PC-3 (cell line): ENCODE measurements around the gene PLPPR5. TPM values are rescaled to one million over a fixed set of nuclear protein-coding genes. Genes with fewer than 3 reads are reported as not detected.
A peak's percentile ranks its signal among the peaks of the same experiment; 100 is the strongest.

Experiments
- ATAC-seq: fragments of 200-7000 bp; cut with Tn5 transposase; 2 replicates; pipeline ENCODE4 v1.9.1; 2020; ENCODE audit warnings: mild to moderate bottlenecking, moderate library complexity
- BruUV-seq: library from RNA; stranded (reverse); fragments of 400-500 nt; replicated peaks from 2 replicates; lab custom pipeline; 2021; lab: Mats Ljungman, UMichigan
- CTCF ChIA-PET: fragments of 300-600 bp; sonication (Branson Sonifier 250); formaldehyde crosslinking; loops from one replicate; lab custom pipeline; 2022; ENCODE audit warnings: antibody characterized with exemption; lab: Charles Lee
- POLR2A ChIA-PET: fragments of 300-600 bp; sonication (Branson Sonifier 250); formaldehyde crosslinking; loops from one replicate; lab custom pipeline; 2022; ENCODE audit warnings: antibody characterized with exemption; ENCODE audit not compliant: unreplicated experiment; lab: Charles Lee
- DNase-seq: peaks from one replicate; pipeline ENCODE4 v3.0.0-alpha.2; 2015
- H2AFZ ChIP-seq: fragments of 300-600 bp; sonication (generic); 2 replicates; pipeline ENCODE4 v1.6.0; 2016; ENCODE audit warnings: antibody characterized with exemption, low read length
- H3F3A ChIP-seq: fragments of 300-600 bp; sonication (generic); one replicate; pipeline ENCODE4 v1.6.0; 2017; ENCODE audit warnings: antibody characterized with exemption, low read length, control low read depth, mild to moderate bottlenecking; ENCODE audit not compliant: unreplicated experiment
- H3K27ac ChIP-seq: fragments of 300-600 bp; sonication (generic); 2 replicates; pipeline ENCODE4 v1.5.1; 2016; ENCODE audit warnings: mild to moderate bottlenecking, low read length
- H3K27me3 ChIP-seq: fragments of 300-600 bp; sonication (generic); 2 replicates; pipeline ENCODE4 v1.6.1; 2016; ENCODE audit warnings: low read length, mixed read lengths
- H3K36me3 ChIP-seq: fragments of 300-600 bp; sonication (generic); 2 replicates; pipeline ENCODE4 v1.6.1; 2016; ENCODE audit warnings: low read depth, mixed run types, low read length, mixed read lengths
- H3K4me1 ChIP-seq: fragments of 300-600 bp; sonication (generic); 2 replicates; pipeline ENCODE4 v1.5.1; 2016; ENCODE audit warnings: low read length; ENCODE audit not compliant: insufficient read depth
- H3K4me2 ChIP-seq: fragments of 300-600 bp; sonication (generic); 2 replicates; pipeline ENCODE4 v1.6.0; 2016; ENCODE audit warnings: low read length
- H3K4me3 ChIP-seq: fragments of 300-600 bp; sonication (generic); 2 replicates; pipeline ENCODE4 v1.5.1; 2016; ENCODE audit warnings: mild to moderate bottlenecking, low read length, mixed read lengths
- H3K79me2 ChIP-seq: fragments of 300-600 bp; sonication (generic); 2 replicates; pipeline ENCODE4 v1.6.1; 2017; ENCODE audit warnings: low read length, mixed read lengths
- H3K9ac ChIP-seq: fragments of 300-600 bp; sonication (generic); 2 replicates; pipeline ENCODE4 v1.6.0; 2016; ENCODE audit warnings: mild to moderate bottlenecking, low read length
- H3K9me2 ChIP-seq: fragments of 300-600 bp; sonication (generic); replicated peaks from 2 replicates; pipeline ENCODE4 v1.6.1; 2016; ENCODE audit warnings: mixed run types, low read length, mixed read lengths
- H3K9me3 ChIP-seq: fragments of 300-600 bp; sonication (generic); 2 replicates; pipeline ENCODE4 v1.6.1; 2016; ENCODE audit warnings: low read length, mixed read lengths
- H4K20me1 ChIP-seq: fragments of 300-600 bp; sonication (generic); 2 replicates; pipeline ENCODE4 v1.6.1; 2016; ENCODE audit warnings: low read length, mixed read lengths
- CTCF ChIP-seq: fragments of 300-600 bp; sonication (generic); conservative IDR thresholded peaks from 2 replicates; pipeline ENCODE4 v1.5.1; 2017; ENCODE audit warnings: antibody characterized with exemption, low read depth, mild to moderate bottlenecking, low read length
- EZH2 ChIP-seq: fragments of 300-600 bp; sonication (generic); IDR thresholded peaks from one replicate; pipeline ENCODE4 v1.6.1; 2017; ENCODE audit warnings: antibody characterized with exemption, mild to moderate bottlenecking, low read length; ENCODE audit not compliant: unreplicated experiment
- EZH2phosphoT487 ChIP-seq: fragments of 300-600 bp; sonication (generic); IDR thresholded peaks from 2 replicates; pipeline ENCODE4 v1.6.1; 2018; ENCODE audit warnings: mild to moderate bottlenecking, antibody characterized with exemption, low read length, borderline replicate concordance
- intact Hi-C: fragments of 100-400 bp; cut with micrococcal nuclease; formaldehyde crosslinking; loops from 2 replicates; pipeline ENCODE4 v1.9.0; 2023
- total RNA-seq: library from RNA; depleted of rRNA; stranded (reverse); fragments of >200 nt; gene quantifications from 2 replicates; pipeline ENCODE4 v1.2.3, GENCODE V29; 2014

The PLPPR5 gene
- total RNA-seq, 1 experiment from 2014 or later = 2.1 TPM

GRCh38 chr1:98874828-98875227, 129.8 kb downstream of the PLPPR5 start:
- H3K9me2 ChIP-seq = no peaks in the 10 kb centered on the region
- no peaks in the 10 kb centered on the region for H3K36me3 ChIP-seq
- intact Hi-C loops = no loop called here
- H4K20me1 ChIP-seq = no peaks in the 10 kb centered on the region
- no peak for DNase-seq
- no peak overlapping the region for H3K4me2 ChIP-seq
- no TSS peak for BruUV-seq
- H3K9ac ChIP-seq = no peak overlapping the region
- H3F3A ChIP-seq = no peaks in the 10 kb centered on the region
- ChIA-PET POLR2A (no interaction called here), CTCF (no interaction called here)
- H3K4me1 ChIP-seq = no peaks in the 10 kb centered on the region
- TF ChIP-seq EZH2phosphoT487 (no peak), EZH2 (no peak), CTCF (no peak)
- H2AFZ ChIP-seq = no peak overlapping the region
- no peaks in the 10 kb centered on the region for H3K27me3 ChIP-seq
- no peaks in the 10 kb centered on the region for H3K9me3 ChIP-seq
- no peak overlapping the region for H3K4me3 ChIP-seq
- no peaks in the 10 kb centered on the region for H3K79me2 ChIP-seq
- no peak for ATAC-seq
- no peak overlapping the region for H3K27ac ChIP-seq

- Histone ChIP-seq H3F3A (no peaks in the 10 kb centered on the region), H3K9me3 (0 out of 2 replicates have a peak, but pooled peaks cover 5% of the 10 kb centered on the region), H3K4me3 (no peak overlapping the region), H3K4me1 (no peaks in the 10 kb centered on the region), H4K20me1 (no peaks in the 10 kb centered on the region), H3K27ac (no peak overlapping the region), H3K4me2 (no peak overlapping the region), H3K9me2 (no peaks in the 10 kb centered on the region), H3K36me3 (no peaks in the 10 kb centered on the region), H3K27me3 (no peaks in the 10 kb centered on the region), H2AFZ (peak overlapping the region; percentile 60), H3K79me2 (no peaks in the 10 kb centered on the region), H3K9ac (no peak overlapping the region)
- ATAC-seq = no peak
- intact Hi-C loops = no loop called here
- DNase-seq = no peak
- CTCF ChIA-PET = no interaction called here
- BruUV-seq = no TSS peak
- POLR2A ChIA-PET = interaction anchor here (0.6 kb wide), 1 partner anchor 185 kb away, joined by 3 read pairs; no protein-coding TSS in a partner anchor
- no peak for TF ChIP-seq CTCF
- no peak for TF ChIP-seq EZH2phosphoT487
- no peak for TF ChIP-seq EZH2
Observed at GRCh38 chr1:98870959-98871903, 133.4 kb downstream of the PLPPR5 start.

- no peak overlapping the region for H3K4me3 ChIP-seq
- TF ChIP-seq EZH2phosphoT487 (no peak), EZH2 (no peak), CTCF (no peak)
- H3K4me1 ChIP-seq = no peaks in the 10 kb centered on the region
- H3K27ac ChIP-seq = no peak overlapping the region
- 0 out of 2 replicates have a peak, but pooled peaks cover 8% of the 10 kb centered on the region for H3K9me3 ChIP-seq
- POLR2A ChIA-PET = no interaction called here
- DNase-seq (no peak), ATAC-seq (no peak)
- H3K36me3 ChIP-seq = no peaks in the 10 kb centered on the region
- no peaks in the 10 kb centered on the region for H3K27me3 ChIP-seq
- H2AFZ ChIP-seq = no peak overlapping the region
- no peak overlapping the region for H3K4me2 ChIP-seq
- no peaks in the 10 kb centered on the region for H4K20me1 ChIP-seq
- BruUV-seq = no TSS peak
- CTCF ChIA-PET = no interaction called here
- H3K79me2 ChIP-seq = no peaks in the 10 kb centered on the region
- no peaks in the 10 kb centered on the region for H3F3A ChIP-seq
- H3K9me2 ChIP-seq = no peaks in the 10 kb centered on the region
- intact Hi-C loops = no loop called here
- no peak overlapping the region for H3K9ac ChIP-seq
Observed at GRCh38 chr1:98865796-98866195, 138.9 kb downstream of the PLPPR5 start.
